Kidney (tissue), 14 donors: ENCODE measurements around the gene ARHGAP26. TPM values are rescaled to one million over a fixed set of nuclear protein-coding genes. Genes with fewer than 3 reads are reported as not detected.

ENCODE experiments used
- DNase-seq, 5 donors: peaks; one replicate each; pipeline ENCODE4 v3.0.0-alpha.2; 2013 to 2020
- FAIRE-seq: peaks from 2 replicates; lab custom pipeline; 2012; peaks lifted over from hg19 to GRCh38; lab: Jason Lieb, UNC
- H3K27ac ChIP-seq, 2 donors: one replicate each; pipeline ENCODE4 v1.7.0; 2013; ENCODE audit warnings: low read depth in 2 of 2, low read length in 2 of 2, inconsistent platforms in 1 of 2
- H3K27me3 ChIP-seq: one replicate; pipeline ENCODE4 v1.7.1; 2013; ENCODE audit warnings: low read length, inconsistent platforms; ENCODE audit not compliant: control insufficient read depth, insufficient read depth
- H3K36me3 ChIP-seq, 3 donors: one replicate each; pipeline versions ENCODE4 v1.7.0 to v1.7.1; 2013; ENCODE audit warnings: low read length in 3 of 3, control low read depth in 1 of 3, inconsistent platforms in 1 of 3; ENCODE audit not compliant: insufficient read depth in 3 of 3, control insufficient read depth in 2 of 3
- H3K4me1 ChIP-seq, 3 donors: one replicate each; pipeline versions ENCODE4 v1.7.0 to v1.7.1; 2013; ENCODE audit warnings: low read length in 3 of 3, inconsistent platforms in 1 of 3, low read depth in 1 of 3; ENCODE audit not compliant: control insufficient read depth in 2 of 3, insufficient read depth in 2 of 3
- H3K4me3 ChIP-seq, 3 donors: one replicate each; pipeline versions ENCODE4 v1.7.0 to v1.8.1; 2013; ENCODE audit warnings: low read length in 3 of 3, control low read depth in 1 of 3, inconsistent platforms in 1 of 3
- H3K9ac ChIP-seq, 3 donors: one replicate each; pipeline versions ENCODE4 v1.7.0 to v1.7.1; 2013; ENCODE audit warnings: low read length in 3 of 3, control low read depth in 1 of 3, inconsistent platforms in 1 of 3
- H3K9me3 ChIP-seq, 3 donors: one replicate each; pipeline versions ENCODE4 v1.7.0 to v1.7.1; 2013; ENCODE audit warnings: low read length in 3 of 3, control low read depth in 1 of 3, inconsistent platforms in 1 of 3; ENCODE audit not compliant: control insufficient read depth in 2 of 3, insufficient read depth in 1 of 3
- CTCF ChIP-seq: IDR thresholded peaks from 3 replicates; pipeline ENCODE4 v1.5.1; 2012; ENCODE audit warnings: mild to moderate bottlenecking, moderate library complexity, borderline replicate concordance; ENCODE audit not compliant: insufficient read depth; ENCODE audit errors: extremely low read depth
- intact Hi-C: fragments of 100-400 bp; cut with DNase I; formaldehyde crosslinking; loops from one replicate; pipeline ENCODE4 v1.11.1; 2022
- polyA plus RNA-seq: library from polyadenylated mRNA; stranded (reverse); fragments of 350-450 nt; fragmentation: Illumina TruSeq; extraction: RNeasy Lipid Tissue Mini Kit (QIAGEN cat#74804); gene quantifications from one replicate; pipeline ENCODE4 v1.2.3, GENCODE V29; 2014; ENCODE audit warnings: low read depth, low replicate concordance; ENCODE audit not compliant: insufficient read depth
- total RNA-seq: library from RNA; stranded (reverse); fragmentation: NEBNext Ultra II Directional; extraction: Animal tissue kit (Norgen Biotek cat#: 25700); gene quantifications from one replicate; pipeline ENCODE4 v1.2.1, GENCODE V29; 2021
- donor health status: control.
- donor health status: control.
- donor health status: control.
- donor health status: control.
- donor health status: control.
- donor health status: DM: yes; HTN: yes; CAD: no.
- donor health status: Normal renal cell carcinoma (clear cell type).

Gene ARHGAP26
- total and polyA plus RNA-seq, 2 donors from 2014 or later, result 2.5 to 85.7 TPM

- DNase-seq, result no peak
- peaks cover 0 to 13% (median 7%) of the 10 kb centered on the region in 3 donors for H3K4me1 ChIP-seq
- no peak overlapping the region for H3K27ac ChIP-seq
Measured at GRCh38 chr5:142795251-142795650, 25.1 kb downstream of the ARHGAP26 start.

GRCh38 chr5:142796492-142797109 lies 26.4 kb downstream of the ARHGAP26 start:
- Histone ChIP-seq H3K9me3 (no peaks in the 10 kb centered on the region), H3K27ac (peak overlapping the region; percentile 12 to 18), H3K4me3 (peak overlapping the region in 1 of 3 donors; percentile 33), H3K36me3 (no peaks in the 10 kb centered on the region), H3K27me3 (no peaks in the 10 kb centered on the region), H3K4me1 (peaks cover 0 to 13% (median 7%) of the 10 kb centered on the region in 3 donors), H3K9ac (no peak overlapping the region)
- FAIRE-seq (no peak), DNase-seq (no peak)
- intact Hi-C loops, result no loop called here
- no peak for TF ChIP-seq CTCF

More at GRCh38 chr5:142795251-142795650, 25.1 kb downstream of the ARHGAP26 start:
- Histone ChIP-seq H3K27me3 (no peaks in the 10 kb centered on the region), H3K36me3 (no peaks in the 10 kb centered on the region), H3K4me3 (no peak overlapping the region), H3K9ac (no peak overlapping the region), H3K9me3 (no peaks in the 10 kb centered on the region)
- no peak for TF ChIP-seq CTCF
- intact Hi-C loops, result no loop called here
- no peak for FAIRE-seq

GRCh38 chr5:142797420-142797819 lies 27.2 kb downstream of the ARHGAP26 start:
- H3K4me3 ChIP-seq, result no peak overlapping the region
- DNase-seq, result no peak
- no peak overlapping the region for H3K27ac ChIP-seq
- no peaks in the 10 kb centered on the region for H3K27me3 ChIP-seq
- no peaks in the 10 kb centered on the region for H3K9me3 ChIP-seq
- FAIRE-seq, result no peak
- intact Hi-C loops, result no loop called here
- H3K4me1 ChIP-seq, result peaks cover 0 to 13% (median 7%) of the 10 kb centered on the region in 3 donors
- H3K36me3 ChIP-seq, result no peaks in the 10 kb centered on the region
- no peak overlapping the region for H3K9ac ChIP-seq
- no peak for TF ChIP-seq CTCF
